ENCODE results near the gene OCSTAMP. TPM values are rescaled to one million over a fixed set of nuclear protein-coding genes. Genes with fewer than 3 reads are reported as not detected.

OCSTAMP gene
- polyA plus RNA-seq, 1 donor (not counting 4 experiments of a cell fraction or from before 2014, with no cell fraction given): not detected

DNA sequence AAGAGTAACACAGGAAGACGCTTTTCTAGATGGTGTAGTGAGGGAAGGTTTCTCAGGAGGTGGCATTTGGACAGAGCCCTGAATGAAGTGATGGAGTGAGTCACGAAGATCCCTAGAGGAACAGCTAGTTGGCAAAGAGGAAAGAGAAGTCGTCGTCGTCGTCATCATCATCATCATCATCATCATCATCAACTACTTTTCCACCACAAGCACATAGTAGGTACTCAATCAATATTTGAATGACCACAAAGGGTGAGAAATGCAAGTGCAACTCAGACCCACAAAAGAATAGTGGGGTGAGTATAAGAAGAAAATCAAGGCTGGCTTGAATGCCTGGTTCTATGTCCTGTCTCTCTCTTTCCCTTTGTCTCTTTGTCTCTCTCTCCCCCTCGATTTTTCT lies 28.3 kb upstream of the OCSTAMP start:
- DNase-seq (ENCODE audit: low read depth, low spot score) (no peak), FAIRE-seq (no peak)
- dilution Hi-C loops (cut with MboI; ENCODE audit: extremely low pct_ligation_motif_present, low sequenced_read_pairs): no loop called here
- no peaks in the 10 kb centered on the region for H3K36me3 ChIP-seq (ENCODE audit: control insufficient read depth in 2 of 2, extremely low read depth in 1 of 2, insufficient read depth in 2 of 2, low read length in 2 of 2)
- H2AFZ ChIP-seq (ENCODE audit: control insufficient read depth, low read length): no peak overlapping the region
- H3K27ac ChIP-seq (ENCODE audit: control insufficient read depth, insufficient read depth, low read length): no peak overlapping the region
- no peaks in the 10 kb centered on the region for H3K4me1 ChIP-seq (ENCODE audit: control insufficient read depth, extremely low read depth, insufficient read depth, low read length)
- H3K9me3 ChIP-seq (ENCODE audit: control insufficient read depth, low read depth, low read length): no peaks in the 10 kb centered on the region
- no peak overlapping the region for H3K9ac ChIP-seq (ENCODE audit: control insufficient read depth, extremely low read depth, insufficient read depth, low read length)
- H3K27me3 ChIP-seq (ENCODE audit: control insufficient read depth, extremely low read depth, insufficient read depth, low read length): no peaks in the 10 kb centered on the region
- H3K4me3 ChIP-seq (ENCODE audit: control insufficient read depth in 2 of 3, extremely low read depth in 1 of 3, insufficient read depth in 2 of 3, low read depth in 1 of 3, low read length in 3 of 3): no peak overlapping the region
- no peaks in the 10 kb centered on the region for H3K79me2 ChIP-seq (ENCODE audit: control insufficient read depth, insufficient read depth, low read length)
- no peaks in the 10 kb centered on the region for H4K20me1 ChIP-seq (ENCODE audit: control insufficient read depth, extremely low read depth, insufficient read depth, low read length)
- no peak overlapping the region for H3K4me2 ChIP-seq (ENCODE audit: control insufficient read depth, extremely low read depth, insufficient read depth, low read depth, low read length)
- TF ChIP-seq, protein P1, sequence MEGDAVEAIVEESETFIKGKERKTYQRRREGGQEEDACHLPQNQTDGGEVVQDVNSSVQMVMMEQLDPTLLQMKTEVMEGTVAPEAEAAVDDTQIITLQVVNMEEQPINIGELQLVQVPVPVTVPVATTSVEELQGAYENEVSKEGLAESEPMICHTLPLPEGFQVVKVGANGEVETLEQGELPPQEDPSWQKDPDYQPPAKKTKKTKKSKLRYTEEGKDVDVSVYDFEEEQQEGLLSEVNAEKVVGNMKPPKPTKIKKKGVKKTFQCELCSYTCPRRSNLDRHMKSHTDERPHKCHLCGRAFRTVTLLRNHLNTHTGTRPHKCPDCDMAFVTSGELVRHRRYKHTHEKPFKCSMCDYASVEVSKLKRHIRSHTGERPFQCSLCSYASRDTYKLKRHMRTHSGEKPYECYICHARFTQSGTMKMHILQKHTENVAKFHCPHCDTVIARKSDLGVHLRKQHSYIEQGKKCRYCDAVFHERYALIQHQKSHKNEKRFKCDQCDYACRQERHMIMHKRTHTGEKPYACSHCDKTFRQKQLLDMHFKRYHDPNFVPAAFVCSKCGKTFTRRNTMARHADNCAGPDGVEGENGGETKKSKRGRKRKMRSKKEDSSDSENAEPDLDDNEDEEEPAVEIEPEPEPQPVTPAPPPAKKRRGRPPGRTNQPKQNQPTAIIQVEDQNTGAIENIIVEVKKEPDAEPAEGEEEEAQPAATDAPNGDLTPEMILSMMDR (optimal IDR thresholded peaks at IDR 0.05 in 1 of 3, IDR thresholded peaks at IDR 0.05 in 1 of 3, conservative IDR thresholded peaks at IDR 0.05 in 1 of 3; ENCODE audit: extremely low read depth in 1 of 3, insufficient read depth in 2 of 3, low read length in 3 of 3): no peak
- no peak for TF ChIP-seq EZH2 (IDR thresholded peaks at IDR 0.05; ENCODE audit: low read length)
- H3K9me1 ChIP-seq (ENCODE audit: control insufficient read depth, extremely low read depth, insufficient read depth, low read length): no peaks in the 10 kb centered on the region

DNA sequence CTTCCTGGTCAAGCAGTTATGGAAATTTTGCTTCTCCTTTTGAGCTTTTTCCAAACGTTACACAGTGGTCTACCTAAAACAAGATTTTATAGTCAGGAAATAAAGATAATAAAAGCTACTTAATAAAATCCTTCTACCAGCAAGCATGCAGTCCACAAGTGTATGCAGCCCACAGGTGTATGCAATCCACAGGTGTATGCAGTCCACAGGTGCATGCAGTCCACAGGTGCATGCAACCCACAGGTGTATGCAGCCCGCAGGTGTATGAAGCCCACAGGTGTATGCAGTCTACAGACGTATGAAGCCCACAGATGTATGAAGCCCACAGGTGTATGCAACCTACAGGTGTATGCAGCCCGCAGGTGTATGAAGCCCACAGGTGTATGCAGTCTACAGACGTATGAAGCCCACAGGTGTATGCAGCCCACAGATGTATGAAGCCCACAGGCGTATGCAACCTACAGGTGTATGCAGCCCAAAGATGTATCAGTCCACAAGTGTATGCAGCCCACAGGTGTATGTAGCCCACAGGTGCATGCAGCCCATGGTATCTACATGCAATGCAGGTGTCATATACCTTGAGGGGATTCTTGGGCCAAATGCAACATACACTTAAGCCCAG lies 26.4 kb upstream of the OCSTAMP start:
- dilution Hi-C loops (cut with MboI; ENCODE audit: extremely low pct_ligation_motif_present, low sequenced_read_pairs): no loop called here
- Histone ChIP-seq H3K9me1 (ENCODE audit: control insufficient read depth, extremely low read depth, insufficient read depth, low read length) (no peaks in the 10 kb centered on the region), H3K4me3 (ENCODE audit: control insufficient read depth in 2 of 3, extremely low read depth in 1 of 3, insufficient read depth in 2 of 3, low read depth in 1 of 3, low read length in 3 of 3) (no peak overlapping the region), H3K4me1 (ENCODE audit: control insufficient read depth, extremely low read depth, insufficient read depth, low read length) (no peaks in the 10 kb centered on the region), H2AFZ (ENCODE audit: control insufficient read depth, low read length) (no peak overlapping the region), H3K27ac (ENCODE audit: control insufficient read depth, insufficient read depth, low read length) (no peak overlapping the region), H3K9ac (ENCODE audit: control insufficient read depth, extremely low read depth, insufficient read depth, low read length) (no peak overlapping the region), H3K9me3 (ENCODE audit: control insufficient read depth, low read depth, low read length) (no peaks in the 10 kb centered on the region), H3K79me2 (ENCODE audit: control insufficient read depth, insufficient read depth, low read length) (no peaks in the 10 kb centered on the region), H4K20me1 (ENCODE audit: control insufficient read depth, extremely low read depth, insufficient read depth, low read length) (no peaks in the 10 kb centered on the region), H3K27me3 (ENCODE audit: control insufficient read depth, extremely low read depth, insufficient read depth, low read length) (no peaks in the 10 kb centered on the region), H3K4me2 (ENCODE audit: control insufficient read depth, extremely low read depth, insufficient read depth, low read depth, low read length) (no peak overlapping the region), H3K36me3 (ENCODE audit: control insufficient read depth in 2 of 2, extremely low read depth in 1 of 2, insufficient read depth in 2 of 2, low read length in 2 of 2) (no peaks in the 10 kb centered on the region)
- FAIRE-seq: no peak
- DNase-seq (ENCODE audit: low read depth, low spot score): no peak
- TF ChIP-seq, protein P1 (optimal IDR thresholded peaks at IDR 0.05 in 1 of 3, IDR thresholded peaks at IDR 0.05 in 1 of 3, conservative IDR thresholded peaks at IDR 0.05 in 1 of 3; ENCODE audit: extremely low read depth in 1 of 3, insufficient read depth in 2 of 3, low read length in 3 of 3): no peak
- TF ChIP-seq EZH2 (IDR thresholded peaks at IDR 0.05; ENCODE audit: low read length): no peak

Data from keratinocyte (primary cell).